CD4-positive, alpha-beta T cell (primary cell): Measurements from ENCODE around the gene NAT10. TPM values are rescaled to one million over a fixed set of nuclear protein-coding genes. Genes with fewer than 3 reads are reported as not detected.

ENCODE experiments used
- ATAC-seq: fragments of 200-7000 bp; cut with Tn5 transposase; one replicate; pipeline ENCODE4 v1.10.0; 2022; ENCODE audit warnings: mild to moderate bottlenecking; ENCODE audit not compliant: poor library complexity
- CTCF ChIA-PET: fragments of 350-600 bp; sonication (Branson Sonifier 250); formaldehyde crosslinking; loops from one replicate; lab custom pipeline; 2021; ENCODE audit warnings: antibody characterized with exemption, inconsistent platforms; lab: Charles Lee
- POLR2A ChIA-PET: fragments of 350-600 bp; sonication (Branson Sonifier 250); formaldehyde crosslinking; loops from one replicate; lab custom pipeline; 2021; ENCODE audit warnings: antibody characterized with exemption, inconsistent platforms; lab: Charles Lee
- DNase-seq, 14 experiments: peaks; one replicate each; pipeline ENCODE4 v3.0.0-alpha.2; 2013 to 2020; ENCODE audit warnings: mixed read lengths in 2 of 14
- H3K27ac ChIP-seq, 2 donors: one replicate each; pipeline versions ENCODE4 v1.5.1 to v1.7.0; 2013; ENCODE audit warnings: low read length in 2 of 2, low read depth in 1 of 2, mild to moderate bottlenecking in 1 of 2
- H3K27me3 ChIP-seq, 2 experiments: 1 replicate in 1 of 2; 2 replicates in 1 of 2; pipeline versions ENCODE4 v1.6.1 to v1.7.0; 2013; ENCODE audit warnings: low read length in 2 of 2, control low read depth in 1 of 2, mild to moderate bottlenecking in 1 of 2, moderate library complexity in 1 of 2; ENCODE audit not compliant: insufficient read depth in 2 of 2, control insufficient read depth in 1 of 2
- H3K36me3 ChIP-seq: one replicate; pipeline ENCODE4 v1.6.1; 2013; ENCODE audit warnings: low read length, control low read depth; ENCODE audit not compliant: insufficient read depth
- H3K4me1 ChIP-seq: one replicate; pipeline ENCODE4 v1.6.1; 2013; ENCODE audit warnings: low read length, control low read depth; ENCODE audit not compliant: insufficient read depth
- H3K4me3 ChIP-seq: one replicate; pipeline ENCODE4 v1.5.1; 2013; ENCODE audit warnings: mild to moderate bottlenecking, low read length, moderate library complexity
- H3K9me3 ChIP-seq, 2 experiments: 1 replicate in 1 of 2; 2 replicates in 1 of 2; pipeline versions ENCODE4 v1.6.1 to v1.7.0; 2013; ENCODE audit warnings: low read length in 2 of 2, mild to moderate bottlenecking in 2 of 2, control low read depth in 1 of 2, moderate library complexity in 1 of 2; ENCODE audit not compliant: control insufficient read depth in 1 of 2, insufficient read depth in 1 of 2
- H3K27ac Mint-ChIP-seq: one replicate; pipeline ENCODE4 v1.8.0; 2020; ENCODE audit warnings: mixed read lengths
- H3K27me3 Mint-ChIP-seq: one replicate; pipeline ENCODE4 v1.8.0; 2021; ENCODE audit warnings: mixed read lengths
- H3K36me3 Mint-ChIP-seq: one replicate; pipeline ENCODE4 v1.8.0; 2021; ENCODE audit warnings: low read depth, mixed read lengths
- H3K4me1 Mint-ChIP-seq: one replicate; pipeline ENCODE4 v1.8.0; 2021; ENCODE audit warnings: low read depth, mixed read lengths
- H3K4me3 Mint-ChIP-seq: one replicate; pipeline ENCODE4 v1.8.0; 2020; ENCODE audit warnings: mild to moderate bottlenecking, mixed read lengths
- H3K9me3 Mint-ChIP-seq: one replicate; pipeline ENCODE4 v1.8.0; 2020; ENCODE audit warnings: mixed read lengths
- intact Hi-C, 2 experiments: fragments of 100-400 bp; cut with DNase I in 1 of 2; cut with micrococcal nuclease in 1 of 2; formaldehyde crosslinking; loops; one replicate each; pipeline versions ENCODE4 v1.15.1 to v1.9.0; 2023 to 2025; cut with DNase I, micrococcal nuclease
- total RNA-seq, 174 experiments: library from RNA in 2 of 174; stranded (reverse) in 2 of 174; gene quantifications; one replicate each; pipeline ENCODE4 v1.2.3 and lab custom pipeline; 2021 to 2026
- TF ChIP-seq, protein P1 (sequence below): fragments of 200-600 bp; IDR thresholded peaks from one replicate; pipeline ENCODE4 v1.8.0; 2022; ENCODE audit warnings: antibody characterized with exemption, mild to moderate bottlenecking

The NAT10 gene
- total RNA-seq, 2 experiments from 2014 or later = 50.1 to 55.6 TPM

DNA sequence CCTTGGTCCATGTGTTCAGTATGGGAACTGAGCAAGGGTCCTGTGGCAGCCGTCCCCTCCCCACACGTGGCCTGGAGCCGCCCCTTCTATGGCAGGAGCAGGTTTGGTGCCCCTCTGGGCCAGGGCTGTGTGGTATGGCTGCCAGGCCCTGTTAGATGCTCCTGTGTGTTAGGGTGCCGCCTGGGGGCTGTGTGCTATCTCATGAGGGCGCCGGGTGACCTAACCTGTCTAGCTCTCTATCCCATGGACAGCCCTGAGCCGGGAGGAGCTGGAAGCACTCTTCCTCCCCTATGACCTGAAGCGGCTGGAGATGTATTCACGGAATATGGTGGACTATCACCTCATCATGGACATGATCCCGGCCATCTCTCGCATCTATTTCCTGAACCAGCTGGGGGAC lies 34.7 kb downstream of the NAT10 start:
- Histone ChIP-seq H3K9me3 (no peaks in the 10 kb centered on the region), H3K4me1 (no peaks in the 10 kb centered on the region), H3K27ac (no peak overlapping the region), H3K4me3 (no peak overlapping the region), H3K27me3 (no peaks in the 10 kb centered on the region), H3K36me3 (peaks cover 97% of the 10 kb centered on the region)
- H3K4me3 Mint-ChIP-seq = no peak overlapping the region
- H3K36me3 Mint-ChIP-seq = peaks cover 97% of the 10 kb centered on the region
- H3K27me3 Mint-ChIP-seq = no peaks in the 10 kb centered on the region
- DNase-seq (peak in 1 of 14 experiments; percentile 15), ATAC-seq (no peak)
- H3K9me3 Mint-ChIP-seq = no peaks in the 10 kb centered on the region
- CTCF ChIA-PET = no interaction called here
- POLR2A ChIA-PET = no interaction called here
- TF ChIP-seq, protein P1, sequence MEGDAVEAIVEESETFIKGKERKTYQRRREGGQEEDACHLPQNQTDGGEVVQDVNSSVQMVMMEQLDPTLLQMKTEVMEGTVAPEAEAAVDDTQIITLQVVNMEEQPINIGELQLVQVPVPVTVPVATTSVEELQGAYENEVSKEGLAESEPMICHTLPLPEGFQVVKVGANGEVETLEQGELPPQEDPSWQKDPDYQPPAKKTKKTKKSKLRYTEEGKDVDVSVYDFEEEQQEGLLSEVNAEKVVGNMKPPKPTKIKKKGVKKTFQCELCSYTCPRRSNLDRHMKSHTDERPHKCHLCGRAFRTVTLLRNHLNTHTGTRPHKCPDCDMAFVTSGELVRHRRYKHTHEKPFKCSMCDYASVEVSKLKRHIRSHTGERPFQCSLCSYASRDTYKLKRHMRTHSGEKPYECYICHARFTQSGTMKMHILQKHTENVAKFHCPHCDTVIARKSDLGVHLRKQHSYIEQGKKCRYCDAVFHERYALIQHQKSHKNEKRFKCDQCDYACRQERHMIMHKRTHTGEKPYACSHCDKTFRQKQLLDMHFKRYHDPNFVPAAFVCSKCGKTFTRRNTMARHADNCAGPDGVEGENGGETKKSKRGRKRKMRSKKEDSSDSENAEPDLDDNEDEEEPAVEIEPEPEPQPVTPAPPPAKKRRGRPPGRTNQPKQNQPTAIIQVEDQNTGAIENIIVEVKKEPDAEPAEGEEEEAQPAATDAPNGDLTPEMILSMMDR = no peak
- H3K27ac Mint-ChIP-seq = no peak overlapping the region
- no peaks in the 10 kb centered on the region for H3K4me1 Mint-ChIP-seq
- intact Hi-C loops = no loop called here

DNA sequence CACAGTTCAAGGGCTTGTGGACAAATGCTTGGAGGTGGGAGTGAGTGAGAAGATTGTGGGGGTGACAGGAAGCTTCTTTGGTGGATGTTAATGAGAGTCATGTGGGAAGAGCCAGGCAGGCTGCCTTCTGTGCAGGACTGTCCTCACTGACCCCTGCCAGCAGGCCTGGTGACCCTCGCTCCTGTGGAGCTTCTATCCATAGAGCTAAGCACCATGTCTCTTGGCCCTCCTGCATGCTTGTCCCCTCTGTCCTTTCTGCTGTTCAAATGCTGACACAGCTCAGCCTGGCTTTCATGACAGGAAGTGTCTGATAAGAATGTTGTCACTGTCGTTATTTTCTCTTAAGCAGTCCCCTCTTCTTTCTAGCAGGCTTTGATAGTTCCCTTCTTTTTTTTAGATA lies 37.6 kb downstream of the NAT10 start:
- ChIA-PET POLR2A (no interaction called here), CTCF (interaction anchor here (0.7 kb wide), 1 partner anchor 31 kb away, joined by 3 read pairs; no protein-coding TSS in a partner anchor)
- H3K36me3 ChIP-seq = peaks cover 100% of the 10 kb centered on the region
- TF ChIP-seq, protein P1 = no peak
- Mint-ChIP-seq H3K36me3 (peaks cover 98% of the 10 kb centered on the region), H3K4me1 (no peaks in the 10 kb centered on the region), H3K9me3 (no peaks in the 10 kb centered on the region), H3K27me3 (no peaks in the 10 kb centered on the region), H3K27ac (no peak overlapping the region), H3K4me3 (no peak overlapping the region)
- H3K9me3 ChIP-seq = no peaks in the 10 kb centered on the region
- no peaks in the 10 kb centered on the region for H3K4me1 ChIP-seq
- H3K27me3 ChIP-seq = no peaks in the 10 kb centered on the region
- ATAC-seq (no peak), DNase-seq (no peak)
- no peak overlapping the region for H3K4me3 ChIP-seq
- H3K27ac ChIP-seq = no peak overlapping the region
- intact Hi-C loops = no loop called here

DNA sequence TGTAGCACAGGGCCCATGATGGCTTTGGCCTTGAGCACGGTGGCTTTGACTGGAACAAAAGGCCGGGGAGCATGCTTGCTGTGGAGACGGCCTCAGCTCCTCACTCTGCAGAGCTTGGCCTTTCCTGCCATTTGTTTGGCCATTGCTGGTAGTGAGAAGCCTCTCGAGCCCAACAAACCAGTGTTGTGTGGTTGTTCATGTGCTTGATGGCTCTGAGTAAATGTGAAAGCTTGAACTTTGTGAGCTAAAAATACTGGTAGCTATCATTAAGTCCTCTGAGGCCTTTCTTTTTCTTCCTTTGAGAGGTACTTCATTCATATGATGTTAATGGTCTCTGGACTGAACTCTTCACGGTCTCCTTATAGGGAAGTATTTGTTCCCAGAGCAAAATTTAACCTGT lies 39.6 kb downstream of the NAT10 start:
- peaks cover 96% of the 10 kb centered on the region for H3K36me3 ChIP-seq
- DNase-seq (no peak), ATAC-seq (no peak)
- intact Hi-C loops = no loop called here
- Mint-ChIP-seq H3K27ac (no peak overlapping the region), H3K4me1 (no peaks in the 10 kb centered on the region), H3K9me3 (no peaks in the 10 kb centered on the region), H3K27me3 (no peaks in the 10 kb centered on the region), H3K36me3 (peaks cover 88% of the 10 kb centered on the region), H3K4me3 (no peak overlapping the region)
- H3K4me1 ChIP-seq = no peaks in the 10 kb centered on the region
- ChIA-PET CTCF (no interaction called here), POLR2A (no interaction called here)
- no peaks in the 10 kb centered on the region for H3K27me3 ChIP-seq
- no peak overlapping the region for H3K4me3 ChIP-seq
- H3K9me3 ChIP-seq = no peaks in the 10 kb centered on the region
- H3K27ac ChIP-seq = no peak overlapping the region
- TF ChIP-seq, protein P1 = no peak
